OCI-LY7 (cell line): ENCODE results near the gene TNFSF18. TPM values are rescaled to one million over a fixed set of nuclear protein-coding genes. Genes with fewer than 3 reads are reported as not detected.

Experiments used
- total RNA-seq, 2 experiments: library from RNA; depleted of rRNA in 1 of 2; stranded (reverse); fragments of >200 nt in 1 of 2; shearing (Covaris generic) in 1 of 2; gene quantifications; 2 replicates each; pipeline ENCODE4 v1.2.3, GENCODE V29; 2014 to 2022

TNFSF18 gene
- total RNA-seq, 2 experiments from 2014 or later, result not detected

Other genes starting within 250 kb of the TNFSF18 start
- gene TNFSF4, start 156.4 kb upstream of the TNFSF18 start, total RNA-seq (2014; rRNA removed; shearing (Covaris generic)), result 0.62 and 0.63 TPM in 2 replicates
- gene TNFSF4, start 156.4 kb upstream of the TNFSF18 start, total RNA-seq (2022), result 0.44 and 0.53 TPM in 2 replicates